ENCODE results near the gene OPCML.

Gene OPCML

DNA sequence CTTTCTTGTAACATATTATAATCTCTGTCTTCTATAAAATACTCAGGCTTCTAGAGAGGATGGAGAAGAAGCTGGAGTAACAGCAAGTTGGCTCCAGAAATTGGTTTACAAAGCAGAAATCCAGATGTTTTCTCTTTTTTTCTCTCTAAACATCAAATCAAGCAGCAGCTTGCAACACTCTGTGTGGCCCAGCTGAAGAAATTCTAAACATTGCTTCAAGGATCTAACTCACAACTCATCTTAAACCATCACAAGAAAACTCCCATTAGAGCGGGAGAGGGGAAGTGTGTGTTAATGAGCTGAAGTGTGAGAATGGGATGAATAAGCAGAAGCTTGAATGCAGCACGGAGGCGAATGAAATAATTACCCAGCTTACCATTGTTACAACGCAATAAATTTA is 146.5 kb downstream of the OPCML start:
- no peak overlapping the region for H3K27ac Mint-ChIP-seq
- no peak for ATAC-seq

DNA sequence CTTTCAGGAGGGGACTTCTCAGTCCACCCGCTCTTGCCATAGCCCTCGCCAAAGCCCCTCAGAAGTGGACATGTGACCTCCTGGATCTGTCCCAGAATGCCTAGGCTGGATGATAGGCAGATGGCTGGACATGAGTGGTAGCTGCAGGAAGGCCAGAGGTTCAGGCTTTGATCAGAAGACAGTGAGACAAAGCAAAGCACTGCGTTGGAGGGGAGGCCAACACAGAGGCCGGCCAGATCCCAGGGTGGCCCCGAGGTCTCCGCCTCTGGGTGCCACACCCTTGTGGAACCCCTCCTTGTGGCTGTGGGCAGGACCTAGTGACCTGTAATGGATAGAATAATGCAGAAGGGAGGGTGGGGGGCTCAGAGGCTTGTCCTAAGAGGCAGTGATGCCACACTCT is 147.6 kb downstream of the OPCML start:
- Mint-ChIP-seq H3K27ac (no peak overlapping the region), H3K4me1 (no peaks in the 10 kb centered on the region), H3K36me3 (no peaks in the 10 kb centered on the region), H3K9me3 (no peaks in the 10 kb centered on the region), H3K4me3 (no peak overlapping the region)
- ATAC-seq (no peak), DNase-seq (ENCODE audit: low spot score in 2 of 2) (no peak)

More for the DNA sequence above, 146.5 kb downstream of the OPCML start:
- Mint-ChIP-seq H3K4me1 (no peaks in the 10 kb centered on the region), H3K9me3 (no peaks in the 10 kb centered on the region), H3K4me3 (no peak overlapping the region), H3K36me3 (no peaks in the 10 kb centered on the region)
- no peak for DNase-seq (ENCODE audit: low spot score in 2 of 2)

DNA sequence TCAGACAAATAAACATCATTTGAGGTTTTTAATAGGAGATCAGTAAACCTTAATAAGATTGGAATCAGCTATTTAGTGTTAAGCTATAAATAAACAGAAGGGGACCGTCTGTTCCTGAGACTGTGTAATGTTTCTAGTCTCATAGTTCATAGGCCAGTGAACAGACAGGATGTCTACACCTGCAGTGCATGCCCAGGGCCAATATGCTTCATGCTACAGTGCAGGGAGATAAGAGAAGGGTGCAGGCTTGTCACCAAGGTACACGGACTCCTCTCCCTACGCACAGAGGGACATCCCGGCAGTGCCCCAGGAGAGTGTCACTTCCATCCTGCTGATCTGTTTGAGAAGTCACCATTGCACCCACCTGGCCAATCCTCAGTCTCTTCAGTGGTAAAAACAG is 148.6 kb downstream of the OPCML start:
- H3K4me1 Mint-ChIP-seq, result no peaks in the 10 kb centered on the region
- H3K27ac Mint-ChIP-seq, result no peak overlapping the region
- peaks cover under 1% of the 10 kb centered on the region for H3K9me3 Mint-ChIP-seq
- DNase-seq (ENCODE audit: low spot score in 2 of 2), result no peak
- ATAC-seq, result no peak
- no peak overlapping the region for H3K4me3 Mint-ChIP-seq
- no peaks in the 10 kb centered on the region for H3K36me3 Mint-ChIP-seq

DNA sequence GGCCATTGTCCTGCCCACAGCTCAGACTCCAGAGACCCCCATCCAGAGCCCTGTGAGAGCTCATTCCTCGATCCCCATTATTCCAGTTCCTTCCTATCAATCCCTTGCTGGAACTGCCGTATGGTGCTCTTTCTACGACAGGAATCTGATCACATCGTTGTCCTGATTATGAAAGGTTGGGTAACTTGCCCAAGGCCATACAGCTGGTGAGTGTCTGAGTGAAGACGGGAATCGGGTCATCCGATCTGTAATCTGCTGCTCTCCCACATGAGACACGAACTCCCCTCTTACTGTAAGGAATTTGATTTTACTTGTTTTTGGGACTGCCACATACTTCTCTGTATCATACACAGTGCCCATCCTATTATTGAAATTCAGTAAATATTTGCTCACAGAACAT is 149.1 kb downstream of the OPCML start:
- ATAC-seq, result no peak
- H3K36me3 Mint-ChIP-seq, result no peaks in the 10 kb centered on the region
- no peaks in the 10 kb centered on the region for H3K4me1 Mint-ChIP-seq
- DNase-seq (ENCODE audit: low spot score in 2 of 2), result no peak
- no peak overlapping the region for H3K27ac Mint-ChIP-seq
- no peak overlapping the region for H3K4me3 Mint-ChIP-seq
- peaks cover 3% of the 10 kb centered on the region for H3K9me3 Mint-ChIP-seq

DNA sequence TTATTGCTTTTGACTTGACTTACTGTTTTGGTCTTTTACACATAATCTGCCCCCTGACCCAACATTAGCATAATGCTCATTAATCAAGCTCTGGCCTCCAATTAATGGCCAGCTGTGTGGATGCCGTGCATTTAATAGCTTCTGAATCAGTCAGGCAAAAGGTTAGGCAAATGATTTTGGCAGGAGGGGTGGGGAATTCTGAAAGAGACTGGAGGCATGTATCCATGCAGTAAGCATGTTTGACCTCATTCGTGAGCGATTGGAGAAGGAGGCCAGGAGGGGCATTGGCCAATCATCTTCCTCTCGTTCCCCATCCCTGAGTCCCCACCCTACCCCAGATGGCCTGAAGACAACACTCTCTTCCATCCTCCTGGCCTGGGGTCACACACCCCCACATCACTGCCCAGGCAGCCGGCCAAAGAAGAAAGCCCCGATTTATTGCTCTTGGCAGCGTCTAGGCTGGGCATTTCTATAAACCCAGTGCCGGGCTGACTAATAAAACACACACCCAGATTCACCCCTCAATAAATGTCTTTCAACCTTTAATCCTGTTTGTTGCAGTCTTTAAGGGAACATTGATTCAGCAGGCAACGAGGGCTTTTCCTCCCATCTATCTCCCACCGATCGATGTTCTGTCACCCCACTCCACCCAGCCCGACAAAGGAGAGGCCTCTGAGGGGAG is 150.0 kb downstream of the OPCML start:
- ATAC-seq, result no peak
- H3K36me3 Mint-ChIP-seq, result no peaks in the 10 kb centered on the region
- H3K4me1 Mint-ChIP-seq, result no peaks in the 10 kb centered on the region
- no peak overlapping the region for H3K27ac Mint-ChIP-seq
- H3K9me3 Mint-ChIP-seq, result peaks cover 3% of the 10 kb centered on the region
- H3K4me3 Mint-ChIP-seq, result no peak overlapping the region
- no peak for DNase-seq (ENCODE audit: low spot score in 2 of 2)

DNA sequence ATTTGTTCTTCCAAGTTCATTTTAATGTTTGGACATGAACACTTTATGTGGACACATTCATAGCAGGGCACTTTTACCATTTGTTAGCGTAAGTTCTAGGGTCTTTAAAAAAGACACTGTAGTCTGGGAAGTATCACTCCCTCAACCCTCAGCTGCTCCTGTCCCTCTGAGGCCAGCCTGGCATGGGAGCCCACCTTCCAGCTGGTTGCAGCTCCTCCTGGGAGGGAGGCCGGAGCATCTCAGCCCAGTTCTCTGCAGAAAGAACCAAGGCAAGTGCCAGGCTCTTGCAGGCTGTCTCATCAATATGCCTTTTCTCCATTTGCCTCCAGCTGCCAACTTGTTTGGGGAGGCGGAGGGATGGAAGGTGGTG is 150.6 kb downstream of the OPCML start:
- H3K27ac Mint-ChIP-seq, result no peak overlapping the region
- DNase-seq (ENCODE audit: low spot score in 2 of 2) (no peak), ATAC-seq (no peak)
- no peaks in the 10 kb centered on the region for H3K4me1 Mint-ChIP-seq
- H3K9me3 Mint-ChIP-seq, result peaks cover 6% of the 10 kb centered on the region
- no peaks in the 10 kb centered on the region for H3K36me3 Mint-ChIP-seq
- H3K4me3 Mint-ChIP-seq, result no peak overlapping the region

DNA sequence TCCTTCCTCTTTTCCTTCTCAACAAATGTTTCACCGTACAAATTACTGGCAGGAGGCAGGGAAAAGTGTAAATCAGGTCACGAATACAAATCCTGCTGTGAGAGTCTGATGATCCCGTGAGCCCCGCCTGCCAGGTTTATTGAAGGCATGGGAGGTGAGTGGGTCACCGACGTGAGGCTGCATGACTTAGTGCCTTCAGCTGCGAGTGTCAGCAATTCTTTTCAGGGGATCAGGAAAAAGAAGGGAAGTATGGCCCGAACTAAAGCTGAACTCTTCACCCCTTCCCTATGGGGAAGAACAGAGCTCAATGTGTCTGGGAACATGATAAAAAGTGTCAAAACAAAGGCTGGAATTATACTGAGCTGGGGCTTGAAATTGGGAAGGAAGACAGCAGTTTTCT is 166.2 kb downstream of the OPCML start:
- Mint-ChIP-seq H3K4me3 (no peak overlapping the region), H3K4me1 (no peaks in the 10 kb centered on the region), H3K27ac (no peak overlapping the region), H3K9me3 (no peaks in the 10 kb centered on the region), H3K36me3 (no peaks in the 10 kb centered on the region)
- ATAC-seq, result no peak
- no peak for DNase-seq (ENCODE audit: low spot score in 2 of 2)

DNA sequence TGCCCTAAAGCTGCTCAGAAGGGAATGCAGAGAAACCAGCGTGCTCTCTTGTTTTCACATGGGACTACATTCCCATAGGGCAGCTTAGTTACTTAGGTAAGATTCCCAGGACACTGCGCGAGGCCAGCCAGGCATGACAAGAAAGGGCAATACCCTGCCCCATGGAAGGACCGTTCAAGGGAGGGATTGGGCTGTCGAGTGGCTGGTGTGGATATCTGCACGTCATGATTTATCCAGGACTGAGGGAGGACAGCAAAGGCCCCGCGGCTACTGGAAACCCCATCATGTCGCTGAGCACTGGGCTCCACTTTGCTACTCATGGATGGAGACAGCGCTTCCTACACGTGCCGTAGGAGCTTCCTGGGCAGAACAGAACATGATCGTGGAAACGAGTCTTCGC is 169.4 kb downstream of the OPCML start:
- Mint-ChIP-seq H3K36me3 (no peaks in the 10 kb centered on the region), H3K4me1 (no peaks in the 10 kb centered on the region), H3K4me3 (no peak overlapping the region), H3K9me3 (peaks cover 4% of the 10 kb centered on the region), H3K27ac (no peak overlapping the region)
- no peak for ATAC-seq
- no peak for DNase-seq (ENCODE audit: low spot score in 2 of 2)

DNA sequence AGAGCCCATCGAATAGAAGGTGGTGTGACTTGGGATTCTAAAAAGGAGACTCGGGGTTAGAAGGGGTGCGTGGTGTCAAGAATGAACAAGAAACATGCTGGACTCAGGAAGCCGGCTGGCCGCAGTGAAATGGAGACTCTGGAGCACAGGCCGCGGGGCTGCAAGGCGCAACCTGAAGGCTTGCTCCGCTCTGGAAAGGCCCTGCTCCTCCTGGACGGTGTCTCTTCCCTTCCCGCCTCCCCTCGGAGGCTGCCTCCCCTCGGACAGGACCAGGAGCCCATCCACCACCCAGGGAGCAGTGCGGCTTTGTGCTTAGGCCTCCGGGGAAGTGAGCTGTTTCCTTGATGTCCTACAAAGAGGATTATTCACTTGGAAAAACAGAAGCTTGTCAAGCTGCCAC is 170.1 kb downstream of the OPCML start:
- H3K9me3 Mint-ChIP-seq, result peaks cover 8% of the 10 kb centered on the region
- H3K4me1 Mint-ChIP-seq, result no peaks in the 10 kb centered on the region
- DNase-seq (ENCODE audit: low spot score in 2 of 2) (no peak), ATAC-seq (no peak)
- H3K27ac Mint-ChIP-seq, result no peak overlapping the region
- H3K4me3 Mint-ChIP-seq, result no peak overlapping the region
- H3K36me3 Mint-ChIP-seq, result no peaks in the 10 kb centered on the region

DNA sequence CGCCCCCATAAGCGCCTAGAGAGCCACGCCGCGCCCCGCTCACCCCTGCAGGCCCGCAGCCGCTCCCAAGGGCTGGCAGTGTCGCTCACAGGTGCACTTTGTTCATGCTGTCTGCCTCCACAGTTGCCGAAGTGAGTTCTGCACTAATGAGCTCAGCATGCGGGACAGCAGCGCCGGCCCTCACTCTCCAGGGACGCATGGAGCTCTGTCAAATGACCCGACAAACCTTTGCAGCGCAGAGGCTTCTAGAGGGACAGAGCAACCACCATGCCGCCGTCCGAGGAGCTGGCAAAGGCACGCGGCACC is 170.7 kb downstream of the OPCML start:
- no peaks in the 10 kb centered on the region for H3K4me1 Mint-ChIP-seq
- H3K9me3 Mint-ChIP-seq, result peaks cover 8% of the 10 kb centered on the region
- no peak overlapping the region for H3K4me3 Mint-ChIP-seq
- no peak for ATAC-seq
- no peak for DNase-seq (ENCODE audit: low spot score in 2 of 2)
- H3K27ac Mint-ChIP-seq, result no peak overlapping the region
- H3K36me3 Mint-ChIP-seq, result no peaks in the 10 kb centered on the region

DNA sequence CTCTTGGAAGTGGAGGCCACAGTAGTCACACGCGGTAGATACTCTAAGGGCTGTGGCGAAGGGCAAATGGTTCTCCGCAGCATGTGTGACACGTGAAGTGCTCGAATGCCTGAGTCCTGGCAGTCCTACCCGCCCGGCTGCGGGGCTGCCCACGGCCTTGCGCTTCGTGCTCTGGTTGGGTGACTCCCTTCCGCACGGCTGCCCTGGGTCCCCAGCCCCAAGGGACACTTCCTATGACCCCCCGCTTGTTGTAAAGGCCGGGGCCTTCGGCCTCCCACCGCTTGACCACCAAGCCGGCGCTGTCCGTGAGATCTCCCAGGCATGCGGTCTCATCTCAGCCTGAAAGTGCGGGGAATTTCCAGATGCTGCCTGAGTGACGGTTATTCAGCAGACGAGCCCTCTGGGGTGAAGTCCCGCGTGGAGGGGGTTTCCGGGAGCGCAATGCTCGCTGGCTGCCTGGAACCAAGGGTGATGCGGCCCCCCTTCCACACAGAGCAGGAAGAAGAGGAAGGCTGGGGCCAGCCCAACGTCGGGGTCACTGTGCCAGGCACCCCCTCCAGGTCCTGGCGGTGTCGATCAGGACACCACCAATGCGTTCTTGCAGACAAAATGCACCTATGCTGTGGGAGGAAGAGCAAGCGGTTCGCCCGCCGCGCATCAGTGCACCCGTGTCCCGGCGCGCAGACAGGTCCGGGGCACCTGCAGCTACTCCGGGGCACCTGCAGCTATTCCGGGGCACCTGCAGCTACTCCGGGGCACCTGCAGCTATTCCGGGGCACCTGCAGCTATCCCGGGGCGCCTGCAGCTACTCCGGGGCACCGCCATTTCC is 171.2 kb downstream of the OPCML start:
- Mint-ChIP-seq H3K27ac (no peak overlapping the region), H3K36me3 (no peaks in the 10 kb centered on the region), H3K4me3 (no peak overlapping the region), H3K4me1 (no peaks in the 10 kb centered on the region), H3K9me3 (peaks cover 8% of the 10 kb centered on the region)
- ATAC-seq, result no peak
- no peak for DNase-seq (ENCODE audit: low spot score in 2 of 2)

DNA sequence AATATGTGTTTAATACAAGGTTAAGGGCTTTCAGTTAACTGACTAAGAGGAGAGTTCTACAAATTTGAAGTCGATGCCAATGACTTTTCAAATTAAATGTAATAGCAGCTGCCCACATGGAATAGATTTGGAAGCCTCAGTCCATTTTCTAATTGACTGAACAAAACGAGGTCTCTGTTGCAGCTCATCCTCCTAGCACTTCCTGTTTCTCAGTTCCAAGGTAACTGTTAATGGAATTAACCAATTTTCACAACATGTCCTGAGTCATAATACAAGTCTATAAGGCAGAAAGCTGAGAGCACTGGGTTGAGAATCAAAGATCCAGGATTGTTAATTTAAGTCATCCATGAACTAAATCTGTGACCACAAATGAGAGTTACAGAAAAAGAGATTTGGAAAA is 177.2 kb downstream of the OPCML start:
- no peak overlapping the region for H3K4me3 Mint-ChIP-seq
- no peak overlapping the region for H3K27ac Mint-ChIP-seq

DNA sequence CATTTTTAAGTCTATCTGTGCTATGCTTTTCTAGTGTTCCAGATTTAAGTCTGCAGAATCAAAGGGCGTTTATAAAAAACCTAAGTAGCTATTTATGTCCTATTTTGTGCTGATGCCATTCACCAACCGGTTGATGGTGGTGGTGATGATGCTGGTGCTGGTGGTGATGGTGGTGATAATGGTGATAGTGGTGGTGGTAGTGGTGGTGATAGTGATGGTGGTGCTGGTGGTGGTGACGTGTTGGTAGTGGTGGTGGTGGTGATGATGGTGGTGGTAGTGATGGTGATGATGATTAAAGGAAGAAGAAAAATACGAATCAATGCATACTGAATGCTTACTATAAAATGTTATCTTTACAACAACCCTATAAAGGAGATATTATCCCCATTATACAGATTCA is 178.2 kb downstream of the OPCML start:
- DNase-seq (ENCODE audit: low spot score in 2 of 2), result no peak
- Mint-ChIP-seq H3K4me3 (no peak overlapping the region), H3K27ac (no peak overlapping the region), H3K9me3 (peaks cover 8% of the 10 kb centered on the region), H3K36me3 (no peaks in the 10 kb centered on the region), H3K4me1 (no peaks in the 10 kb centered on the region)
- ATAC-seq, result no peak

More for the DNA sequence above, 177.2 kb downstream of the OPCML start:
- DNase-seq (ENCODE audit: low spot score in 2 of 2), result no peak
- Mint-ChIP-seq H3K9me3 (peaks cover 8% of the 10 kb centered on the region), H3K36me3 (no peaks in the 10 kb centered on the region), H3K4me1 (no peaks in the 10 kb centered on the region)
- no peak for ATAC-seq

DNA sequence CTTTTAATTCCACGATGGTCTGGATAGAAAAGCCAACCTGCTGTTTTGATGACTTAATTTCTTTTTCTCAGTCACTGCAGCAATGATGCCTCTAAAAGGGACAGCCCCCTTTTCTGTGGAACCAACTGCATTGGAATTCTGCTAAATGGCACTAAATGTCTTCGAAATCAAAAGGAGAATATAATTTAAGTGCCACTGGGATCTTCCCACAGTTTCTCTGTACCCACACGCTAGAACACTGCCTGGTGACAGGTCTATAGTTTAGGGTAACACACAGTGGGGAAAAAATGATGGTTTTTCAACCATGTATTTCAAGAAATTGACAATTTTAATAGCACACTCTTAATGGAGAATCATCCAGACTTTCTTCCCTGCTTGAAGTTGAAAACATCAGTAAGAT is 182.3 kb downstream of the OPCML start:
- Mint-ChIP-seq H3K27ac (no peak overlapping the region), H3K4me3 (no peak overlapping the region), H3K9me3 (peaks cover 6% of the 10 kb centered on the region), H3K36me3 (no peaks in the 10 kb centered on the region), H3K4me1 (no peaks in the 10 kb centered on the region)
- no peak for ATAC-seq
- DNase-seq (ENCODE audit: low spot score in 2 of 2), result no peak

DNA sequence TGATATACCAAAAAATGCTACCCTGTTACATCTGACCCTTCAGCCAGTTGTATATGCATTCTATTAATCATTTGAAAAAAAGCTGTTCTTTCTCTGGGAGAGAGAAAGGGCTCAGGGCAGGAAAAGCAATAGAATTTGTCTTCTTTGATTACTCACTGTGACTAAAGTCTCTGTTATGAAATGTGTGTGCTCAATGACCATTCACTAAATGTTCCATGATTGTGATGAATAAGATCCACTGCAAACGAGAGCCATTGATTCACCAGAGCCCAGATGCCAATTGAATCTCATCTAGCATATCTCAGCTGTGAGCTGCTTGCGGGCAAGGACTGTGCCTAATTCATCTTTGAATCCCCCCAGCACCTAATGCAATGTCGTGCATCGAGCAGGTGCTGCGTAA is 184.3 kb downstream of the OPCML start:
- DNase-seq (ENCODE audit: low spot score in 2 of 2) (no peak), ATAC-seq (no peak)
- Mint-ChIP-seq H3K9me3 (peaks cover 10% of the 10 kb centered on the region), H3K36me3 (no peaks in the 10 kb centered on the region), H3K4me1 (no peaks in the 10 kb centered on the region), H3K4me3 (no peak overlapping the region), H3K27ac (no peak overlapping the region)

DNA sequence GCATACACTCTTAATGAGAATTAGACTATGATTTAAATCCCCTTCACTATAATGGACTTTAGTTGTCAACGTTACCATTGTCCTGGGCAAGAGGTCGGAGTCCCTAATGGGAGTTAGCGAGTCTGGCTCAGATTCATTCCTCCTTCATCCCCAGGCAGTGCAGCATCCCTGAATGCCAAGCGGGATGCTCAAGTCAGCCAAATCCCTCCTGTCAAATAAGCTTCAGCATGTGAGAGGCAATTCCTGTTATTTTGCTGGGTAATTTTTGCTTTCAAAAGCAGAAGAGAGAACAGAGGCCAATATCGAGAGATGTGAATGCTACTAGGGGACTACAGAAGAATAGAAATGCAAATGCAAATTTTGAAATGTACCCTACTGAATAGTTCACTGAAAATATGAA is 186.2 kb downstream of the OPCML start:
- no peak overlapping the region for H3K4me3 Mint-ChIP-seq
- no peaks in the 10 kb centered on the region for H3K4me1 Mint-ChIP-seq
- ATAC-seq (no peak), DNase-seq (ENCODE audit: low spot score in 2 of 2) (no peak)
- no peaks in the 10 kb centered on the region for H3K36me3 Mint-ChIP-seq
- H3K9me3 Mint-ChIP-seq, result peaks cover 11% of the 10 kb centered on the region
- no peak overlapping the region for H3K27ac Mint-ChIP-seq

Data from stimulated activated effector memory CD8-positive, alpha-beta T cell treated with anti-CD3 and anti-CD28 coated beads, Interleukin-12 subunit alpha, Interleukin-12 subunit beta, amount 100 ng/mL, for 72 hours (primary cell).